Stomach (tissue), 9 donors: ENCODE data around the gene CACNA2D4. TPM values are rescaled to one million over a fixed set of nuclear protein-coding genes. Genes with fewer than 3 reads are reported as not detected.

Experiments used
- DNase-seq, 2 donors: peaks; one replicate each; pipeline versions ENCODE4 v3.0.0 to v3.0.0-alpha.2; 2013 to 2019
- H3K27ac ChIP-seq, 5 donors: fragments of 200-600 bp in 4 of 5; sonication (generic) in 4 of 5; one replicate each; pipeline ENCODE4 v1.5.1; 2013 to 2019; ENCODE audit warnings: mild to moderate bottlenecking in 1 of 5, moderate library complexity in 1 of 5
- H3K27me3 ChIP-seq, 3 donors: fragments of 200-600 bp; sonication (generic); one replicate each; pipeline ENCODE4 v1.5.1; 2017 to 2019; ENCODE audit warnings: mixed run types in 1 of 3
- H3K36me3 ChIP-seq, 4 donors: fragments of 200-600 bp; sonication (generic); 1 replicate in 3 of 4; 2 replicates in 1 of 4; pipeline ENCODE4 v1.5.1; 2016 to 2019
- H3K4me1 ChIP-seq, 4 donors: fragments of 200-600 bp; sonication (generic); one replicate each; pipeline ENCODE4 v1.5.1; 2016 to 2019
- H3K4me3 ChIP-seq, 4 donors: fragments of 200-600 bp; sonication (generic) in 3 of 4; one replicate each; pipeline ENCODE4 v1.5.1; 2016 to 2019; ENCODE audit warnings: mild to moderate bottlenecking in 1 of 4
- H3K9me3 ChIP-seq, 4 donors: fragments of 200-600 bp; sonication (generic); one replicate each; pipeline ENCODE4 v1.5.1; 2016 to 2019
- CTCF ChIP-seq, 7 experiments: fragments of 450-650 bp in 4 of 7; fragments of 200-600 bp in 3 of 7; sonication (generic) in 3 of 7; IDR thresholded peaks; one replicate each; pipeline ENCODE4 v1.5.1; 2016 to 2019; ENCODE audit warnings: antibody characterized with exemption in 7 of 7, control low read depth in 2 of 7, mild to moderate bottlenecking in 1 of 7
- EP300 ChIP-seq: sonication (generic); formaldehyde crosslinking; IDR thresholded peaks from one replicate; pipeline ENCODE4 v1.6.1; 2017; ENCODE audit warnings: antibody characterized with exemption
- POLR2A ChIP-seq, 4 donors: fragments of 450-650 bp; IDR thresholded peaks; one replicate each; pipeline ENCODE4 v1.6.1; 2016; ENCODE audit warnings: antibody characterized with exemption in 4 of 4, control low read depth in 2 of 4, mild to moderate bottlenecking in 1 of 4, moderate library complexity in 1 of 4
- POLR2AphosphoS5 ChIP-seq, 3 donors: sonication (generic); formaldehyde crosslinking; IDR thresholded peaks; one replicate each; pipeline ENCODE4 v1.6.1; 2016; ENCODE audit warnings: antibody characterized with exemption in 3 of 3
- WGBS, 5 donors: extraction: QIAGEN DNeasy Blood & Tissue Kit in 3 of 5; methylation state at CpG; one replicate each; pipeline versions ENCODE4 v1.1.5 to v1.1.7; 2013 to 2018; 5-methylcytosine and 5-hydroxymethylcytosine counted together
- intact Hi-C: fragments of 100-400 bp; cut with DNase I; formaldehyde crosslinking; loops from one replicate; pipeline ENCODE4 v1.15.1; 2023; ENCODE audit warnings: low total_unique reads
- polyA plus RNA-seq, 3 donors: library from polyadenylated mRNA; stranded (reverse); fragments of 200-250 nt; gene quantifications; one replicate each; pipeline ENCODE4 v1.2.3, GENCODE V29; 2013
- total RNA-seq, 5 donors: library from RNA; depleted of rRNA; stranded (reverse); fragments of >200 nt; gene quantifications; one replicate each; pipeline versions ENCODE4 v1.1.0 to v1.2.3, GENCODE V29; 2014 to 2016
- donor health status: healthy with polysubstance abuse.
- donor health status: Bipolar disorder and iron deficiency.
- donor health status: healthy.

Gene CACNA2D4
- total and polyA plus RNA-seq, 8 donors: 0.58 to 3.5 (median 1.8) TPM; not detected in 1

GRCh38 chr12:1811281-1811947, 107.0 kb downstream of the CACNA2D4 start:
- peaks cover 0 to 6% (median 0%) of the 10 kb centered on the region in 3 donors for H3K27me3 ChIP-seq
- no peak overlapping the region for H3K4me3 ChIP-seq
- 63 to 74% (median 72%) methylated on average over 19 to 27 of the region's 27 CpGs for WGBS, 5 donors
- H3K9me3 ChIP-seq: no peaks in the 10 kb centered on the region
- H3K4me1 ChIP-seq: peaks cover 0 to 16% (median 1%) of the 10 kb centered on the region in 4 donors
- intact Hi-C loops: no loop called here
- H3K27ac ChIP-seq: peak overlapping the region in 3 of 5 donors; percentile 35 to 71 (median 63)
- no peak for TF ChIP-seq CTCF (IDR thresholded peaks at IDR 0.05)
- TF ChIP-seq EP300: no peak
- TF ChIP-seq POLR2AphosphoS5 (IDR thresholded peaks at IDR 0.05): no peak
- no peak for TF ChIP-seq POLR2A (IDR thresholded peaks at IDR 0.05)
- no peaks in the 10 kb centered on the region for H3K36me3 ChIP-seq
- DNase-seq: no peak

GRCh38 chr12:1810931-1811280, 107.5 kb downstream of the CACNA2D4 start:
- H3K36me3 ChIP-seq: no peaks in the 10 kb centered on the region
- DNase-seq: no peak
- peak overlapping the region in 1 of 5 donors; percentile 71 for H3K27ac ChIP-seq
- no peak for TF ChIP-seq POLR2A (IDR thresholded peaks at IDR 0.05)
- TF ChIP-seq POLR2AphosphoS5 (IDR thresholded peaks at IDR 0.05): no peak
- TF ChIP-seq CTCF (IDR thresholded peaks at IDR 0.05): no peak
- no peak for TF ChIP-seq EP300
- peaks cover 0 to 19% (median 3%) of the 10 kb centered on the region in 4 donors for H3K4me1 ChIP-seq
- 71 to 89% (median 85%) methylated on average over 7 to 10 of the region's 10 CpGs for WGBS, 5 donors
- intact Hi-C loops: no loop called here
- no peaks in the 10 kb centered on the region for H3K9me3 ChIP-seq
- peaks cover 0 to 1% (median 0%) of the 10 kb centered on the region in 3 donors for H3K27me3 ChIP-seq
- no peak overlapping the region for H3K4me3 ChIP-seq

- Histone ChIP-seq H3K4me3 (no peak overlapping the region), H3K9me3 (no peaks in the 10 kb centered on the region), H3K4me1 (peaks cover 0 to 21% (median 3%) of the 10 kb centered on the region in 4 donors), H3K27ac (no peak overlapping the region), H3K27me3 (no peaks in the 10 kb centered on the region), H3K36me3 (no peaks in the 10 kb centered on the region)
- DNase-seq: no peak
- intact Hi-C loops: no loop called here
- no peak for TF ChIP-seq POLR2A (IDR thresholded peaks at IDR 0.05)
- no peak for TF ChIP-seq POLR2AphosphoS5 (IDR thresholded peaks at IDR 0.05)
- no peak for TF ChIP-seq EP300
- TF ChIP-seq CTCF (IDR thresholded peaks at IDR 0.05): no peak
- WGBS, 5 donors: 88 to 91% (median 90%) methylated on average over 21 of the region's 21 CpGs
Observed at GRCh38 chr12:1810201-1810930, 108.1 kb downstream of the CACNA2D4 start.

- H3K4me3 ChIP-seq: no peak overlapping the region
- peaks cover 0 to 21% (median 3%) of the 10 kb centered on the region in 4 donors for H3K4me1 ChIP-seq
- 81 to 88% (median 85%) methylated on average over 13 of the region's 13 CpGs for WGBS, 5 donors
- no peaks in the 10 kb centered on the region for H3K27me3 ChIP-seq
- no peak overlapping the region for H3K27ac ChIP-seq
- TF ChIP-seq CTCF (IDR thresholded peaks at IDR 0.05): no peak
- no peak for TF ChIP-seq POLR2A (IDR thresholded peaks at IDR 0.05)
- TF ChIP-seq POLR2AphosphoS5 (IDR thresholded peaks at IDR 0.05): no peak
- TF ChIP-seq EP300: no peak
- intact Hi-C loops: no loop called here
- DNase-seq: no peak
- no peaks in the 10 kb centered on the region for H3K36me3 ChIP-seq
- H3K9me3 ChIP-seq: no peaks in the 10 kb centered on the region
Observed at GRCh38 chr12:1809591-1810190, 108.8 kb downstream of the CACNA2D4 start.
